ENCODE results near the gene C6orf136.

The C6orf136 gene

DNA sequence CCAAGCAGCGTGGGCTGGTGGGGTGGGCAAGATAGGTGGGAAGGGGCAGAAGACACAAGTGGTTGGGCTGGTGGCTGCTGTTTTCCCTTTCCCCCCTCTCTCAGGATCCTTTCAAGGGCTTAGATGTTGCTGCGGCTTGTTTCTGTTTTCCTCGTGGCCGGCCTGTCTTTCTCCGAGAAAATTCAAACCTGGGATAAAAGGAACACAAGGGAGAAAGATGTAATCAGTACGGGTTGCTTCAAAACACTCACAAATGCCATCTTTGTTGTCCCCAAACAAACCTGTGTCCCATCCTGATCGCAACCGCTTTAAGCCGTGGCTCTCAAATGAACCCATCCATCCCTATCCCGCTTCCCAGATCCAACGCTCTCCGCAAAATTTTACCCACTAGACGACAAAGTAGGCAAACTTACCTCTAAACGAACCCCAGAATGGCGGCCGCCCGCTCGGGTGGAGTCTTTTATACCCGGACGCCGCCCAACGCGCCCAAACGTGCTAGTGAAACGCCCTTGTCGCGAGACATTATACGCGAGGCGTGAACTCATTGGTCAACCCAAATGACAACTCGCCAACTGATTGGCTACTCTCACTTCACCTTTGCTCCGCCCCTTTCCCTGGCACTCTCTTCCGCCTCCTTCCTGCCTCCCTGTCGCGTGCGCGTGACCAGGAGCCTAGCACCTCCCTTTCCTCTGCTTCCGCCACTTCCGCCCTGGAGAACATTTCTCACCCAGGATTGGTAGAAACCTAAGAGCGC lies 29.9 kb upstream of the C6orf136 start, which contains the start of gene PPP1R10:
PPP1R10 (minus strand) TSS at position 433 of the 754 bp plus-strand sequence. CDS start 7,299 bp downstream, outside the sequence.
- peak; percentile 91 for DNase-seq (ENCODE audit: low spot score)
- TF ChIP-seq, protein P1, sequence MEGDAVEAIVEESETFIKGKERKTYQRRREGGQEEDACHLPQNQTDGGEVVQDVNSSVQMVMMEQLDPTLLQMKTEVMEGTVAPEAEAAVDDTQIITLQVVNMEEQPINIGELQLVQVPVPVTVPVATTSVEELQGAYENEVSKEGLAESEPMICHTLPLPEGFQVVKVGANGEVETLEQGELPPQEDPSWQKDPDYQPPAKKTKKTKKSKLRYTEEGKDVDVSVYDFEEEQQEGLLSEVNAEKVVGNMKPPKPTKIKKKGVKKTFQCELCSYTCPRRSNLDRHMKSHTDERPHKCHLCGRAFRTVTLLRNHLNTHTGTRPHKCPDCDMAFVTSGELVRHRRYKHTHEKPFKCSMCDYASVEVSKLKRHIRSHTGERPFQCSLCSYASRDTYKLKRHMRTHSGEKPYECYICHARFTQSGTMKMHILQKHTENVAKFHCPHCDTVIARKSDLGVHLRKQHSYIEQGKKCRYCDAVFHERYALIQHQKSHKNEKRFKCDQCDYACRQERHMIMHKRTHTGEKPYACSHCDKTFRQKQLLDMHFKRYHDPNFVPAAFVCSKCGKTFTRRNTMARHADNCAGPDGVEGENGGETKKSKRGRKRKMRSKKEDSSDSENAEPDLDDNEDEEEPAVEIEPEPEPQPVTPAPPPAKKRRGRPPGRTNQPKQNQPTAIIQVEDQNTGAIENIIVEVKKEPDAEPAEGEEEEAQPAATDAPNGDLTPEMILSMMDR (IDR thresholded peaks at IDR 0.05; ENCODE audit: extremely low read depth, missing control alignments): no peak

DNA sequence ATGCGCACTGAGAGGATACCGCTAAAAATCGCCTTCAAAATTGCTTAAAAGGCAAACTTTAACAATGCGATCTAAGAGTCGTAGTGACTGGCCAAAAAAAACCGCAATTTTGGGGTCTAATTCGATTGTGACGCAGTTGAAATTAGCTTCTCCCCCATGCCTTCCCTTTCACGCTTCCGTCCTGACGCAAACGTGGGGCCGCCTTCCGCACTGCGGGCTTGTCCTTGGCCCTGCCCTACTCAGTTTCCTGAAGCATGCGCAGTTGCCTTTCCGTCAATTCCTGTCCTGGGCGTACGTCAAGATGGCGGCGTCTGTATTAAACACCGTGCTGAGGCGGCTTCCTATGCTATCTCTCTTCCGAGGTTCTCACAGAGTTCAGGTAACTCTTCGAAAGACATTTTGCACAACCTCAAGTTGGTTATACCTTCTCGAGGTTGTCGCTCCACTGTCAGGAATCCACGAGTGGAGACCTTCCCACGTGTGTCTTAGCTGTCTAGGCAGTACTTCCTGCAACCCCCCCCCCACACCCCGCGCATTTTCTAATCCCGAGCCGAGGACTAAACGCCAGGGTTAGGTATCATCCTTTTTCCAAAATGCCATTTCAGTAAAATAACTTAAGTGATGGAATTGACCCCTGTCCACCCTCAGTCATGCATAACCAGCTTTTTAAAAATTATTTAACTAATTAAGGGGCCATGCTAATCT lies 29.2 kb upstream of the C6orf136 start, which contains the start of gene MRPS18B:
MRPS18B (plus strand) TSS at position 276 of the 705 bp plus-strand sequence; CDS start at position 302, 26 bp downstream.
- TF ChIP-seq, protein P1 (IDR thresholded peaks at IDR 0.05; ENCODE audit: extremely low read depth, missing control alignments): no peak

DNA sequence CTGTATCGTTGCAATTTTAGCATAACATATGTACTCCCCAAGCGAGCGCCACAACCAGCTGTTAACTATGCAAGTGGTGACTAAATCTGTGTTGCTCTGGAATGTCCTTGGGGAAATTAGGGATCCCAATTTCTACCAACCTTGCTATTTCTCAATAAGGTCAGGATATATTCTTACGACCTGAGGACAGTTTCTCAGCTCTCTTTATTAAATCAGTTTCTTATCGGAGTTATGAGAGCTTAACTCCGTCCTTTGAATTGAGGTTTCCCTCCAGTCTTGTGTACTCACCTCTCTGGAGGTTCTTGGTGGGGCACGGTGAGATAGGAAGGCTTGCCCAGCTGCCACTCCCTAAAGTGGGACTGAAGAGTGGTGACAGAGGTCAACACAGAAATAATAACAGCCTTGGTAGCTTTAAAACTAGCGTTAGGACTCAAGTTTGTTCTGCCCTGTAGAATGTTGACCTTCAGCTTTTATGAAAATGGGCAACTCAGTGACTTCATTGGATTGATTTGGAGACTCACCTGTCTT lies 28.6 kb upstream of the C6orf136 start:
- DNase-seq (ENCODE audit: low spot score): no peak
- TF ChIP-seq, protein P1 (IDR thresholded peaks at IDR 0.05; ENCODE audit: extremely low read depth, missing control alignments): no peak

More for the DNA sequence above, 29.2 kb upstream of the C6orf136 start, which contains the start of gene MRPS18B:
- peak; percentile 86 for DNase-seq (ENCODE audit: low spot score)

DNA sequence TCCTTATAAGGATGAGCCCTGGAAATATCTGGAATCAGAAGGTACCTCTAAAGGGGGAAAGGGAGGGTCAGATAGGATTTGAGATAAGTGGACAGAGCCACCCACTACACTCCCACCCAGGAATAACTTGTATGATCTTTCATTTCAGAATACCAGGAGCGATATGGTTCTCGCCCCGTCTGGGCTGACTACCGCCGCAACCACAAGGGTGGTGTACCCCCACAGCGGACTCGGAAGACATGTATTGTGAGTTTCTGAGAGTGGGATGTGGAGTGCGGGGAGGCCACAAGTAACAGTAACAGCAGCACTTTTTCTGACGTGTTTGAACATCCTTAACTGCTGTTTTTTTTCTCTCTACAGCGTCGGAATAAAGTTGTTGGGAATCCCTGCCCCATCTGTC lies 27.4 kb upstream of the C6orf136 start:
- TF ChIP-seq, protein P1 (IDR thresholded peaks at IDR 0.05; ENCODE audit: extremely low read depth, missing control alignments): no peak
- DNase-seq (ENCODE audit: low spot score): no peak

DNA sequence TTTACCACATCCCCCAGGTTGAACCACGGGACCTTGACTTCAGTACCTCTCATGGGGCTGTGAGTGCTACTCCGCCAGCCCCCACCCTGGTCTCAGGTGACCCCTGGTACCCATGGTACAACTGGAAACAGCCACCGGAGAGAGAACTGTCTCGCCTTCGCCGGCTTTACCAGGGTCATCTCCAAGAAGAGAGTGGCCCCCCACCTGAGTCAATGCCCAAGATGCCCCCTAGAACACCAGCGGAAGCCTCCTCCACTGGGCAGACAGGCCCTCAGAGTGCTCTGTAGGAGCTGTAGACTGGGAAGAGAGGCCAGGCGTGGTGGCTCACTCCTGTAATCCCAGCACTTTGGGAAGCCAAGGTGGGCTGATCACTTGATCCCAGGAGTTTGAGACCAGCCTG lies 21.4 kb upstream of the C6orf136 start:
- TF ChIP-seq, protein P1 (IDR thresholded peaks at IDR 0.05; ENCODE audit: extremely low read depth, missing control alignments): no peak
- DNase-seq (ENCODE audit: low spot score): no peak

DNA sequence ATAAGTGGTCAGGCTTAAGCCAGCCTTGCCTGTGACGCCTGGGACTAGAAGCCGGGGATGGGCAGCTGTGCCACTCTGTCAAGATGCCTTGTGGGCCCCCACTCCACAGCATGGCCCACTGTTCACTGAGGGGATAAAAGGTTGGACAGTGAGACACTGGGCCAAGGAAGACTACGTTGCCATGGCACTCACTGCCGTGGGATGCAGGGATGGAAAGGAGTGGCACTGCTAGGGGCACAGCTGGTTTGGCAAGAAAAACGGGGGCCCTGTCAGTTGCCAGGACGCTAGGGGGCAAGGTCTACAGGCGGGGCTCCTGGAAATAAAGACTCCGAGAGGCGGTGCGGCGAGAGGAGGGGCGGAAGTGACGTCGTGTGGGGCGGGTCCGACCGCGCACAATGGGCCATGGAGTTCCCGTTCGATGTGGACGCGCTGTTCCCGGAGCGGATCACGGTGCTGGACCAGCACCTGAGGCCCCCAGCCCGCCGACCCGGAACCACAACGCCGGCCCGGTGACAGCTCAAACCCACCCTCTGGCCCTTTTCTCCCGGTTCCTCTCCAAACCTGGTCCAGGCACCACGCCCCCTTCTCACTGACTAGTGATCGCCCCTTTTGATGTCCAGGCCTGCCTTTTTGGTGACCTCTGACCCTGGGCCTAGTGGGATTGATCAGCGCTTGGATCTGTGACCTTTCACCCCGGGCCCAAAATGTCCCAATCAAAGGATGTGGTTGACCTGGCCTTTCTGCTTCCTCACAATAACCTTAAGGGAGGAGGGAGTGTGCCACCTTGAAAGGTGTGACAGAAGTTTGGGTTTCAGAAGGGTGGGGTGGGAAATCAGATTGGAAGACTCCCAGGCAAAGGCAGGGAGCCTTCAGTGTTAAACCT lies 20.2 kb upstream of the C6orf136 start, which contains the start of gene ATAT1:
ATAT1 (plus strand) TSS at position 391 of the 883 bp plus-strand sequence.
- DNase-seq (ENCODE audit: low spot score): peak; percentile 86
- TF ChIP-seq, protein P1 (IDR thresholded peaks at IDR 0.05; ENCODE audit: extremely low read depth, missing control alignments): peak; percentile 37

All from GM20000 (cell line).